Subcutaneous adipose tissue (tissue), 4 donors: ENCODE data around the gene GAST. TPM values are rescaled to one million over a fixed set of nuclear protein-coding genes. Genes with fewer than 3 reads are reported as not detected.

Experiments
- total RNA-seq, 4 donors: library from RNA; depleted of rRNA; stranded (reverse); fragments of >200 nt; gene quantifications; one replicate each; pipeline ENCODE4 v1.1.0, GENCODE V29; 2016
- TF ChIP-seq, protein P1 (sequence below): fragments of 450-650 bp; IDR thresholded peaks from one replicate; pipeline ENCODE4 v1.5.1; 2016; ENCODE audit warnings: low read depth, mild to moderate bottlenecking, control low read depth, antibody characterized with exemption, moderate library complexity

The GAST gene
- total RNA-seq, 4 donors from 2014 or later, result not detected

DNA sequence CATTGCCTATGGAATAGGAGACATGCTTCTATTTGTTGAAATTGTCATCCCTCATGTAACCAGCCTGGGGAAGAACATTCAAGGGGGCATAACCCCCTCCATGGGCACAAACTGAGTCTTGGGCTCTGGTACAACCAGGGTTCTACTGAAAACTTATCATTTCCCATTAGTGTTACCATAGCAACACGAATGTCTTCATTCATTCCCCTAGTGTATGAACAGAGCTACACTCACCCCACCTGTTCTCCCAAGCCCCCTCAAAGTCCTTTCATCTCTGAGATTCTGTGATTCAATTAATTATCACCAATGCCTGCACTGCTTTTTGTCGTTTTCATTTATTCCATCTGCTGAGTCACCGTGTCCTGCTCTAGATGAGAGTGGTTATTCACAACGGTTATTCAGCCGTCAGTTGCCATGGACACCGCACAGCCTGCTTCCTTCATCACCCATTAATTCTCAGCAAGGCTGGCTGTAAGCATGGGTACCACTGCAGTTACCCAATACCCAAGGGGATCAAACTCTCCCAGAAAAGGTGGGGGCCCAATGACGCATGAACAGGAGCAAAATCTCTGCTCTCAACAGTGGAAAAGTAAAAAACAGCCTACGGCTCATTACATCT lies 1.6 kb upstream of the GAST start:
- TF ChIP-seq, protein P1, sequence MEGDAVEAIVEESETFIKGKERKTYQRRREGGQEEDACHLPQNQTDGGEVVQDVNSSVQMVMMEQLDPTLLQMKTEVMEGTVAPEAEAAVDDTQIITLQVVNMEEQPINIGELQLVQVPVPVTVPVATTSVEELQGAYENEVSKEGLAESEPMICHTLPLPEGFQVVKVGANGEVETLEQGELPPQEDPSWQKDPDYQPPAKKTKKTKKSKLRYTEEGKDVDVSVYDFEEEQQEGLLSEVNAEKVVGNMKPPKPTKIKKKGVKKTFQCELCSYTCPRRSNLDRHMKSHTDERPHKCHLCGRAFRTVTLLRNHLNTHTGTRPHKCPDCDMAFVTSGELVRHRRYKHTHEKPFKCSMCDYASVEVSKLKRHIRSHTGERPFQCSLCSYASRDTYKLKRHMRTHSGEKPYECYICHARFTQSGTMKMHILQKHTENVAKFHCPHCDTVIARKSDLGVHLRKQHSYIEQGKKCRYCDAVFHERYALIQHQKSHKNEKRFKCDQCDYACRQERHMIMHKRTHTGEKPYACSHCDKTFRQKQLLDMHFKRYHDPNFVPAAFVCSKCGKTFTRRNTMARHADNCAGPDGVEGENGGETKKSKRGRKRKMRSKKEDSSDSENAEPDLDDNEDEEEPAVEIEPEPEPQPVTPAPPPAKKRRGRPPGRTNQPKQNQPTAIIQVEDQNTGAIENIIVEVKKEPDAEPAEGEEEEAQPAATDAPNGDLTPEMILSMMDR, result no peak

DNA sequence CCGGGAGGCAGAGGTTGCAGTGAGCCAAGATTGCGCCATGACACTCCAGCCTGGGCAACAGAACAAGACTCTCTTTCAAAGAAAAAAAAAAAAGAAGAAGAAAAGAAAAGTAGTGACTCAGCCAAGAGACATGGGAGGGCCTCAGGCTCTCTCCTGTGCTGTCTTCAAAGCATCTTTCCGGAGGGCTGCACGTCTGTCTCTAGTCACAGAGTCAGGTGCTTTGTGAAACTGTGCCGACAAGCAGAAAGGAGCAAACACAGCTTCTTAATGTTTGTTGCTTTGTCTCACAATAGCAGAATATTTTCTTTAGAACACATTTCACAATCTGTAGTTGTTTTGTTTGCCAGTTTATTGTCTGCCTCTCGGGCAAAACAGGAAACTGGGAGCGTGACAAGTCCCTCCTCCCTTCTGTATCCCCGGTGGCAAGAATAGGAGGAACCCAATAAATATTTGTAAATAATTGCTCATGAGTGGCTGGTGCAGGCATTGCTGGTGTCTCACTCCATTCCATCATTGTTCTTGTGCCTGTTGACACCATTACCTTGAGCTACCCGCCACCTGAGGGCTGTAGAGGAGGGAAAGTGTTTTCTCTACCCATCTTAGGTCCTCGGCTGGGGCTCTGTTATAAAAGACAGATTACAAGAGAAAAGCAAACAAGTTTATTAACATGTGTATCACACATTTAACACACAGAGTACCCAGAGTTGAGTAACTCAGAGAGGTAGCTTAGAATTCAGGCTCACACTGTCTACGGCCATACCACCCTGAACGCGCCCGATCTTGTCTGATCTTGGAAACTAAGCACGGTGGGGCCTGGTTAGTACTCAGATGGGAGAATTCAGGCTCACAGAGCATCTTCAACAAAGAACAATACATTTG lies 5.5 kb downstream of the GAST start:
- TF ChIP-seq, protein P1, result no peak

DNA sequence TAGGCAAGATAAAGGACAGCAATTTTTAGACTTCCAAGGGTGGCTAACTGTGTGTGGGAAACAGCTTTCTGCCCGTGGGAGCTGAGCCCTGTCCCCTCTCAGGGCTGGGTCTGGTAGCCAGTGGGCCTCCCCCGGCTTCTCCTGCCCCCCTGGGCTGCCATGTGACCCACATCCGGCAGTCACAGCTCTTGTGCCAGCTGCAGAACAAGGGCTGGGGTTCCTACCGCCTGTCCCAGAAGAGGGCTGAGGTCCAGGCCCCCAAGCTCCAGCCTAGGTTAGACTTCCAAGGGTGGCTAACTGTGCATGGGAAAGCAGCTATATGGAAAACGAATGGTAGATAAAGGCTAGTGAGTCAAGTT lies 6.1 kb downstream of the GAST start:
- TF ChIP-seq, protein P1, result no peak

DNA sequence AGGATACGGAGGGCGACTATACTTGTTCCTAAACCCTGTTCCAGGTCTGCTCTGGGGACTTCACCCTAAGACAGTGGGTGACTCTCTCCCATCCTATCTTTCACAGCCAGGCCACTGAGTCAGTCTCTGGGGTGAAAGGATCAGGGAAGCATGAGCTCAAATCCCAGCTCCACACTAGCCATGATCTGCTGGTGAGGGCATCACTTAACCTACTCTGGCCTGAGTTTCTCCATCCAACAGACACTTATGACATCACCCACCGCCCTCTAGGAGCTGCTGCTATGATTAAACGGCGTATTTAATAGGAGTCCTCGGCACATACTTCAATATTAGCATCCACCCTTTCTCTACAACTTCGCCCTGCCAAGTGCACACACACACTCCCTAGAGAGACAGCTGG lies 10.1 kb downstream of the GAST start:
- TF ChIP-seq, protein P1, result no peak

DNA sequence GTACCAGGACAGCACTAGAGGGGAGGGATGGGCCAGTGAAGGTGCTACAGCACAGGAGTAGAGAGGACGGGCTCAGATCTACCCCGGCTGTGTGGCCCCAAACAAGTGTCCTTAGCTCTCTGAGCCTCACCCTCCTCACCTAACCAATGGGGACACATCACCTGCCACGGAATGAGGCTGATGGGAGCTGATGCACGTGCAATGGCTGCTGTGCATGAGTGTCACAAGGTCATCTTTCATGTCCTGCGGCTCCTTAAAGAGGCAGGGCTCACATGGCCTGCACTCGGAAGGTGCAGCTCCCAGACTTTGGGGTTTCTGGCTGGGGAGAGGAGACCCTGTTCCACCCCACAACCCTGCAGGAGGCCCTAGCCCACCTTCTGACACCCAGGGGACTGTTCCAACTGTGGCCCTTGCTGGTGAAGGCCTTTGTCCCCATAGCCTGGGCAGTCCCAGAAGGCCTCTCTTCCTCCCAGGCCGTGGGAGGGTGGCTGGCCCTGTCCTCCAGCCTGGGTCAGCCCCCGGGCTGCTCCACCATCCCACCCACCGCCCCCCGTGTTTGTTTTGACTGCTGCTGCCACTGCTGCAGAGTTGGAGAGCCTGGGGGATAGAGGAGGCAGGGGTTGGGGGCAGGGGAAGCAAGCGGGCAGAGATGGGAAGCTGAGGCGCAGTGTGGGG lies 11.8 kb downstream of the GAST start:
- TF ChIP-seq, protein P1, result no peak

DNA sequence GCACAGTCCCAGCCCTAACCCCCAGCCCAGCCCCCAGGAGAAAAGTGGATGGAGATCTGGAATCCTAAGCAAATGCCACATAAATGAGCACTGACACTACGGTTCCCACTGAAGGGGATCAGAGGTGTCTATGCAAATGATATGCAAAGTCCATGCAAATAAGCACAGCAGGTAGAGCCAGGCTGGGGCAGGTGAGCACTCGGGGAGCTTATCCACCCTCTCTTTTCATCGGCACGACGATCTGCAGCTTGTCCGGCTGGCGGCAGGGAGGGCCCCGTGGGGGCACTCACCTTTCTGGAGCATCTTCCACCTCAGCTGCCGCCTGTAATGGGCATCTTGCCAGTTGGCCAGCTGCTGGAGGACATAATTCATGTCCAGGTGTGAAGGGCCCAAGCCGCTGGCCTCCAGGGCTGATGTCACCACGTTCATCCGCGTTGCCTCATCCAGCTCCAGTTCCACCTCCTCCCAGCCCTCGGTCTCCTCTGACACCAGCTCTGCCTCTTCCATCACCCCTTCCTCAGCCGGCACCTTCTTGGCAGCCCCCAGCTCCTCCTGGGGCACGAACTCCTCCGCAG lies 12.4 kb downstream of the GAST start:
- TF ChIP-seq, protein P1, result no peak

DNA sequence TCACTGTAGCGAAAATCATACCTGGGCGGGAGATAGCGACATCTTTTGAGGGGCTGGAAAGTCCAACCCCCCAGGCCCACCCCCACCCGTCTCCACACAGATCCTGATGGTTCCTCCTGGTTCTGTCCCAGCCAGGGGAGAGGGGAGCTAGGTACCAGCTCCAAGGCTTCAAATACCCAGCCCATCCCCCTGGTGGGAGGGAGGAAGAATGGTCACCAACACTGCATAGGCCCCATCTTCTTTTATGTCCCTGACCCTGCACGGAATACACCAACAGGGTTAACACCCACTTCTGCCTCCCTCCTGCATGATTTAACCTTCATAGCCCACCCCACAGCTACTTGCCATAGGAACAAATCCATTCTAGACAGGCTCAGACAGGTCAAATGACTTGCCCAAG lies 13.0 kb downstream of the GAST start:
- TF ChIP-seq, protein P1, result no peak
